Endothelial cell of umbilical vein (primary cell): ENCODE measurements around the gene CHST7.

Experiments used
- EZH2 ChIP-seq: IDR thresholded peaks from 2 replicates; pipeline ENCODE4 v1.6.1; 2012; ENCODE audit warnings: borderline replicate concordance, low read depth, mild to moderate bottlenecking, moderate library complexity, low read length, inconsistent platforms; ENCODE audit not compliant: severe bottlenecking
- FOS ChIP-seq: IDR thresholded peaks from 2 replicates; pipeline ENCODE4 v1.6.1; 2011; ENCODE audit warnings: mild to moderate bottlenecking, low read length, moderate library complexity, borderline replicate concordance; ENCODE audit not compliant: insufficient read depth
- GATA2 ChIP-seq: IDR thresholded peaks from 2 replicates; pipeline ENCODE4 v1.7.0; 2011; ENCODE audit warnings: low read depth, mild to moderate bottlenecking, moderate library complexity, mixed read lengths, low read length; ENCODE audit not compliant: insufficient read length, insufficient read depth
- JUN ChIP-seq: IDR thresholded peaks from 2 replicates; pipeline ENCODE4 v1.6.1; 2011; ENCODE audit warnings: borderline replicate concordance, low read depth; ENCODE audit not compliant: insufficient read length, insufficient read depth
- POLR2A ChIP-seq: IDR thresholded peaks from 2 replicates; pipeline ENCODE4 v1.6.1; 2012; ENCODE audit warnings: low read depth, mild to moderate bottlenecking, control low read depth, low read length
- POLR2AphosphoS5 ChIP-seq: IDR thresholded peaks from 2 replicates; pipeline ENCODE4 v1.6.1; 2012; ENCODE audit warnings: low read depth, mild to moderate bottlenecking, control low read depth, low read length, moderate library complexity; ENCODE audit not compliant: insufficient read depth
- TF ChIP-seq, protein P1 (sequence below), 2 donors: IDR thresholded peaks; 1 replicate in 1 of 2; 2 replicates in 1 of 2; pipeline ENCODE4 v1.5.1; 2011; ENCODE audit warnings: low read length in 2 of 2, mild to moderate bottlenecking in 2 of 2, moderate library complexity in 2 of 2, control low read depth in 1 of 2, inconsistent platforms in 1 of 2, low read depth in 1 of 2; ENCODE audit not compliant: insufficient read depth in 1 of 2; ENCODE audit errors: extremely low read depth in 1 of 2
- TF ChIP-seq, protein P2 (sequence below): IDR thresholded peaks from 2 replicates; pipeline ENCODE4 v1.6.1; 2011; ENCODE audit not compliant: insufficient read depth, insufficient read length

DNA sequence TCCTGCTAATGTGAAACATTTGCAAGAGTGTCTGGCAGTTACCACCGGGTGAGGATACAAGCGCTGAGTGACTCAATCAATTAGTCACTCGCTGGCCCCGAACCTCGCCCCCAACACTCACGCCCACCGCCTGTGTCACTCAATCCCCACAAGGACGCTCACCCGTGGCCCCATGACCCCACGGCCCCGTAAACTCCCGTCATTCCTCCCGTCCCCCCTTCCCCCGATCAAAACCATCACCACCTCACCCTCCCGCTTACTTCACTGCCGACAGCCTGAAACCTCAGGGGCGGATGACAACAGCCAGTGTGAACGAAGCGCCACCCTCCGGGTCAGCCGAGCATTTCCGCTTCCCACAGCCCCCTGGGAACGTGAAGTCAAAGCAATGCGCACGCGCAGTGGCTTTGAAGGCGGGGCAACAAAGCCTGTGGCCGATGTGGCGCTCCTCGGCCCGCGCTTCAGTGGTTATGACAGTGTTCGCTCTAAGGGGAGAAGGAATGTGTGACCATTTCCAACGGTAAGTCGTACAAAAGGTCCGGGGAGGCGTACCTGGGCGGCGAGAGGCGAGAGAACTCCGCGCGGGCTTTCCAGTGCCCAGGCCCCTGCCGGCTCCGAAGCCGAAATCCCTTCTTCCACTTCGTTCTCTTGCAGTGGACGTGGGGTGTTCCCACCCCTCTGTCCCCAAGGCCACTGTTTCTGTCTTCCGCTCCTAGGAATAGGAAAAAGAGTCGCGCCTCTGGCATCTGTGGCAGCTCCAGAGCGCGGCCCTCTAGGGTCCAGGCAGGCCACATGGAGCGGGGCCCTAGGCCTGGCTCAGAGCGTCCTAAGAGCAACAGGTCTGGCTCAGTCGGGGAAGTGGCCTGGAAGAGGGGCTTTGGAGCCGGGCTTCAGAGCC lies 28.2 kb upstream of the CHST7 start, which contains the start of gene ZNF674:
- peak; percentile 81 for TF ChIP-seq POLR2A
- TF ChIP-seq, protein P1, sequence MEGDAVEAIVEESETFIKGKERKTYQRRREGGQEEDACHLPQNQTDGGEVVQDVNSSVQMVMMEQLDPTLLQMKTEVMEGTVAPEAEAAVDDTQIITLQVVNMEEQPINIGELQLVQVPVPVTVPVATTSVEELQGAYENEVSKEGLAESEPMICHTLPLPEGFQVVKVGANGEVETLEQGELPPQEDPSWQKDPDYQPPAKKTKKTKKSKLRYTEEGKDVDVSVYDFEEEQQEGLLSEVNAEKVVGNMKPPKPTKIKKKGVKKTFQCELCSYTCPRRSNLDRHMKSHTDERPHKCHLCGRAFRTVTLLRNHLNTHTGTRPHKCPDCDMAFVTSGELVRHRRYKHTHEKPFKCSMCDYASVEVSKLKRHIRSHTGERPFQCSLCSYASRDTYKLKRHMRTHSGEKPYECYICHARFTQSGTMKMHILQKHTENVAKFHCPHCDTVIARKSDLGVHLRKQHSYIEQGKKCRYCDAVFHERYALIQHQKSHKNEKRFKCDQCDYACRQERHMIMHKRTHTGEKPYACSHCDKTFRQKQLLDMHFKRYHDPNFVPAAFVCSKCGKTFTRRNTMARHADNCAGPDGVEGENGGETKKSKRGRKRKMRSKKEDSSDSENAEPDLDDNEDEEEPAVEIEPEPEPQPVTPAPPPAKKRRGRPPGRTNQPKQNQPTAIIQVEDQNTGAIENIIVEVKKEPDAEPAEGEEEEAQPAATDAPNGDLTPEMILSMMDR (IDR thresholded peaks at IDR 0.05; ENCODE audit: extremely low read depth in 1 of 2, insufficient read depth in 1 of 2, low read depth in 1 of 2, low read length in 2 of 2), result peak in 1 of 2 donors; percentile 13
- TF ChIP-seq, protein P2, sequence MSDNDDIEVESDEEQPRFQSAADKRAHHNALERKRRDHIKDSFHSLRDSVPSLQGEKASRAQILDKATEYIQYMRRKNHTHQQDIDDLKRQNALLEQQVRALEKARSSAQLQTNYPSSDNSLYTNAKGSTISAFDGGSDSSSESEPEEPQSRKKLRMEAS, result no peak
- TF ChIP-seq POLR2AphosphoS5, result peak; percentile 68
- TF ChIP-seq EZH2, result no peak
- no peak for TF ChIP-seq GATA2
- peak; percentile 74 for TF ChIP-seq FOS
- TF ChIP-seq JUN, result peak; percentile 52
